HG03159 (cell line): ENCODE measurements around the gene ADAMTS2.

Experiments
- ATAC-seq: cut with Tn5 transposase; IDR thresholded peaks from one replicate; pipeline ENCODE4 v1.9.1; 2021; ENCODE audit warnings: mild to moderate bottlenecking, moderate library complexity; ENCODE audit not compliant: unreplicated experiment

The ADAMTS2 gene

GRCh38 chr5:179166886-179167841 is 178.1 kb downstream of the ADAMTS2 start:
- ATAC-seq, result peak; percentile 71

- no peak for ATAC-seq
Measured at GRCh38 chr5:179166171-179166885, 178.9 kb downstream of the ADAMTS2 start.

- ATAC-seq, result no peak
Measured at GRCh38 chr5:179165421-179166170, 179.7 kb downstream of the ADAMTS2 start.

GRCh38 chr5:179164331-179165311 is 180.6 kb downstream of the ADAMTS2 start:
- ATAC-seq, result no peak

- no peak for ATAC-seq
Measured at GRCh38 chr5:179163236-179164155, 181.8 kb downstream of the ADAMTS2 start.

- ATAC-seq, result no peak
Measured at GRCh38 chr5:179162351-179163235, 182.7 kb downstream of the ADAMTS2 start.

GRCh38 chr5:179161901-179162300 is 183.4 kb downstream of the ADAMTS2 start:
- no peak for ATAC-seq

GRCh38 chr5:179160584-179160983 is 184.7 kb downstream of the ADAMTS2 start:
- ATAC-seq, result no peak

GRCh38 chr5:179158556-179158955 is 186.7 kb downstream of the ADAMTS2 start:
- no peak for ATAC-seq

- ATAC-seq, result no peak
Measured at GRCh38 chr5:179154991-179155955, 190.0 kb downstream of the ADAMTS2 start.

- no peak for ATAC-seq
Measured at GRCh38 chr5:179154346-179154990, 190.8 kb downstream of the ADAMTS2 start.

- ATAC-seq, result no peak
Measured at GRCh38 chr5:179153921-179154345, 191.3 kb downstream of the ADAMTS2 start.

- no peak for ATAC-seq
Measured at GRCh38 chr5:179153341-179153901, 191.8 kb downstream of the ADAMTS2 start.

GRCh38 chr5:179152941-179153340 is 192.3 kb downstream of the ADAMTS2 start:
- ATAC-seq, result no peak

GRCh38 chr5:179152144-179152895 is 192.9 kb downstream of the ADAMTS2 start:
- no peak for ATAC-seq
